Upper lobe of right lung (tissue), 1 donor: Measurements from ENCODE around the gene FILIP1L. TPM values are rescaled to one million over a fixed set of nuclear protein-coding genes. Genes with fewer than 3 reads are reported as not detected.
A peak's percentile ranks its signal among the peaks of the same experiment; 100 is the strongest.

Experiments used
- ATAC-seq: fragments of 200-7000 bp; cut with Tn5 transposase; one replicate; pipeline ENCODE4 v1.9.1; 2020; ENCODE audit warnings: mild to moderate bottlenecking, moderate library complexity
- DNase-seq: peaks from one replicate; pipeline ENCODE4 v3.0.0-alpha.2; 2020
- H3K27ac ChIP-seq: fragments of 200-600 bp; one replicate; pipeline ENCODE4 v1.8.0; 2022
- H3K27me3 ChIP-seq: fragments of 200-600 bp; one replicate; pipeline ENCODE4 v1.8.0; 2022; ENCODE audit warnings: mild to moderate bottlenecking
- H3K36me3 ChIP-seq: fragments of 200-600 bp; one replicate; pipeline ENCODE4 v1.8.0; 2022
- H3K4me1 ChIP-seq: fragments of 200-600 bp; one replicate; pipeline ENCODE4 v1.8.0; 2022
- H3K4me3 ChIP-seq: fragments of 200-600 bp; one replicate; pipeline ENCODE4 v1.8.0; 2022; ENCODE audit warnings: mild to moderate bottlenecking
- H3K9me3 ChIP-seq: fragments of 200-600 bp; one replicate; pipeline ENCODE4 v1.8.0; 2022
- intact Hi-C: fragments of 100-400 bp; cut with DNase I; formaldehyde crosslinking; loops from one replicate; pipeline ENCODE4 v1.11.0; 2022
- total RNA-seq: library from RNA; stranded (reverse); fragmentation: NEBNext Ultra II Directional; extraction: Animal tissue kit (Norgen Biotek cat#: 25700); gene quantifications from one replicate; pipeline ENCODE4 v1.2.1, GENCODE V29; 2021
- TF ChIP-seq, protein P1 (sequence below): fragments of 200-600 bp; IDR thresholded peaks from one replicate; pipeline ENCODE4 v1.8.0; 2022; ENCODE audit warnings: antibody characterized with exemption
- donor health status: DM: no; HTN: yes; CAD: no; lungs with severe emphysema.

FILIP1L gene
- total RNA-seq, 1 donor from 2014 or later, result 43.2 TPM

DNA sequence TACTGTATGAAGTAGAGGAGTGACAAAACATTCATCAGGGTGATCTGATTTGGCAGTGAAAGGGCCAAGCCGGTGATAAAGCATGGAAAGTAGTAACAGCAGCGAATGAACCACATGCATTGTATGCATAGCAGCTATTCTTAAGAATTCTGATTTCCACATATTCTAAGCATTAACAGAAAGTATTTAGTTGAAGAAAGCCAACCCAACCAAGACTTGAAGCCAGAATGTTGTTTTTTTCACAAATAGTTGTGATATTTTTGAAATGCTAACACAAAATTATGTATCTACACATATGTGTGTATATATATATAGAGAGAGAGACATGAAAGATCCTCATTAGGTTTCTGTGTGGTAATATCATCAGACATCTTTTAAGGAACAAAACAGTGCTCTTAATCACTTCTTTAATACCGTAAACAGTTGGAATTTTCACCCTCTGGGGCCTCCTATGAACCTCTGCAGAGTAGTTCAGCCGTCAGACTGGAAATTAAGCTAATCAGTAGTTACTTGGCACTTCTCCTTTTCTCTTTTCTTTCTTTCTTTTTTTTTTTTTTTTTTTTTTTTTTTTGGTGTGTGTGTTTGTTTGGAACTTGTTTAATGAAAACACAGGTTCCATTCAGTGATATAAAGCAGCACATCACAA lies 157.0 kb downstream of the FILIP1L start:
- Histone ChIP-seq H3K27ac (no peak overlapping the region), H3K4me1 (peaks cover 10% of the 10 kb centered on the region), H3K36me3 (no peaks in the 10 kb centered on the region), H3K27me3 (no peaks in the 10 kb centered on the region), H3K9me3 (no peaks in the 10 kb centered on the region), H3K4me3 (no peak overlapping the region)
- no peak for DNase-seq
- intact Hi-C loops, result no loop called here
- no peak for ATAC-seq
- TF ChIP-seq, protein P1, sequence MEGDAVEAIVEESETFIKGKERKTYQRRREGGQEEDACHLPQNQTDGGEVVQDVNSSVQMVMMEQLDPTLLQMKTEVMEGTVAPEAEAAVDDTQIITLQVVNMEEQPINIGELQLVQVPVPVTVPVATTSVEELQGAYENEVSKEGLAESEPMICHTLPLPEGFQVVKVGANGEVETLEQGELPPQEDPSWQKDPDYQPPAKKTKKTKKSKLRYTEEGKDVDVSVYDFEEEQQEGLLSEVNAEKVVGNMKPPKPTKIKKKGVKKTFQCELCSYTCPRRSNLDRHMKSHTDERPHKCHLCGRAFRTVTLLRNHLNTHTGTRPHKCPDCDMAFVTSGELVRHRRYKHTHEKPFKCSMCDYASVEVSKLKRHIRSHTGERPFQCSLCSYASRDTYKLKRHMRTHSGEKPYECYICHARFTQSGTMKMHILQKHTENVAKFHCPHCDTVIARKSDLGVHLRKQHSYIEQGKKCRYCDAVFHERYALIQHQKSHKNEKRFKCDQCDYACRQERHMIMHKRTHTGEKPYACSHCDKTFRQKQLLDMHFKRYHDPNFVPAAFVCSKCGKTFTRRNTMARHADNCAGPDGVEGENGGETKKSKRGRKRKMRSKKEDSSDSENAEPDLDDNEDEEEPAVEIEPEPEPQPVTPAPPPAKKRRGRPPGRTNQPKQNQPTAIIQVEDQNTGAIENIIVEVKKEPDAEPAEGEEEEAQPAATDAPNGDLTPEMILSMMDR, result no peak

DNA sequence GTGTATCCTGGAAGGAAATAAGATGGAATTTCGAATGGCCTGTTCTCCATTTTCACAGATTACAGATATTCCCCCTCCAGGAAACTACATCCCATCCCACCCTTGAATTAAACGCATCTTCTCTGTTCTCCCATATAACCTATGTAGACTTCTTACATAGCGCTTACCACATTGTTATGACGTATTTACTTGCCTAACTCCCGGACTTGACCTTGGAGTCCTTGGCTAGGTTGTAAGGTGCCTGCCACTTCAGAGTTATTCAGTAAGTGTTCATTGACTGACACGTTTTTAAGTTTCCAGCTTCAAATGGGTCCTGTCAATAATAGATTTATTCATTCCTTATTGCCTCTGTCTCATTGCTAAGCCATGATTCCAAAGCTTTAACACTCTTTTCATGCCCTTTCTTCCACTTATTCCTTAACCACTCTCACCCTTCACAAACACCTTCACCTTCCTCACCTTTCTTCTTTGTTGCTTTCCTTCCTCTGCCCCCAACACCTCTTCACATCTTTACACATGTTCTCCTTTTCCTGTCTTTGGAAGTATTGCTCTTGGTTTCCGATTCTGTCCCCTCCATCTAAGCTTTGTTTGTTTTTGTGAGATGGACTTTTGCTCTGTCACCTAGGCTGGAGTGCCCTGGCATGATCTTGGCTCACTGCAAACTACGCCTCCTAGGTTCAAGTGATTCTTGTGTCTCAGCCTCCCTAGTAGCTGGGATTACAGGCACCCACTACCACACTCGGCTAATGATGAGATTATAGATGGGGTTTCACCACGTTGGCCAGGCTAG lies 158.3 kb downstream of the FILIP1L start:
- Histone ChIP-seq H3K36me3 (no peaks in the 10 kb centered on the region), H3K27ac (no peak overlapping the region), H3K27me3 (no peaks in the 10 kb centered on the region), H3K9me3 (no peaks in the 10 kb centered on the region), H3K4me1 (peaks cover 9% of the 10 kb centered on the region), H3K4me3 (no peak overlapping the region)
- ATAC-seq, result peak; percentile 56
- intact Hi-C loops, result no loop called here
- DNase-seq, result no peak
- TF ChIP-seq, protein P1, result no peak

DNA sequence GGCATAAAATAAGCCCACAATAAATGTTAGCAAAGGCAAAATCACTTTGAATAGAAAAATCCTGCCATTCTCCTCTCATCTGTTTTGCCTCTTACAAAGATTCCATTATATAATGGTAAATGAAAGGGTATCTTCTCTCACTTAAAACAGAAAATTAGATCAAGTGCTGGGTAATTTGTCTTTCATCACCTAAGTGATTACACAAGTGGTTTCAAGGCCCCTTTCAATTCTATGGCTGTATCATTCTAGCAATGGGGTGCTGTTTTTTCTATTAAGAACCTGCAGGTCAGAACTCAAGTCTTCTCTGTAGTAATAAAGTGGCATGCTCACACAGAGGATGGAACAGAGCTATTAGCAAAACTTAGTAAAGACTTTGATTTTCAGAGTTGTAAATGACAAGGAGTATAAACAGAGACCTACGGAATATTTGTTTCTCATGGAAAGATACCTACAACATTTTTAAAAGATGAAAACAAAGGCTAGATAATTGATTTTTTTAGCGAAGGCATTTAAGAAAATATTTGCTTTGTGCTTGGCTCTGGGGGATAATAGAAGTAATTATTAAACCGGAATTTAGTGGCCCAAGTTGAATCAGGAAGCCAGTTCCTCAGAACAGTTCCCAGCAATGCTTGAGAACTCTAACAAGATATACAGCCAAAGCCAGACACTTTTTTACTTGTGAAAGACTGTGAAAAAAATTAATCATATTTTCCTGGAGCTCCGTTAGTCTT lies 159.2 kb downstream of the FILIP1L start:
- ATAC-seq, result no peak
- Histone ChIP-seq H3K27ac (no peak overlapping the region), H3K4me1 (peaks cover 4% of the 10 kb centered on the region)

DNA sequence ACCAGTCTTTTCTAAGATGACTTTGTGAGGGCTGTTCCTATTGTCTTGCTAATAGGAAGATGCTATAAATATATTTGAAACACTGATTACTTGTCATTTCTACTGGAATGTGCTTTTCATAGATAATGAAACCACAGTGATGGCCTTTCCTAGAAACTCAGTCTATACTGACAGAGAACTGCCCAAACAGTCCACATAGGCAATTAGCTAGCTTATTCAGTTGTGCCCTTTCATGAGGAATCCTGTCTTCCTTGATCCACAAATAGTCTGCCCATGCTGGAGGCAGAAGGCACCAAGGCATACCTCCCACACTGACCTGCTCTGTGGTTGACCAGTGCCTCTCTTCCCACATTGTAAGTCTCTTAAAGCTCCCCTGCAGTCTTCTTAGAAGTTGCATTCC lies 160.7 kb downstream of the FILIP1L start:
- Histone ChIP-seq H3K27ac (no peak overlapping the region), H3K9me3 (no peaks in the 10 kb centered on the region), H3K27me3 (no peaks in the 10 kb centered on the region), H3K36me3 (no peaks in the 10 kb centered on the region), H3K4me3 (no peak overlapping the region), H3K4me1 (peaks cover 4% of the 10 kb centered on the region)
- ATAC-seq (no peak), DNase-seq (no peak)
- TF ChIP-seq, protein P1, result no peak
- intact Hi-C loops, result no loop called here

More for the DNA sequence above, 159.2 kb downstream of the FILIP1L start:
- Histone ChIP-seq H3K36me3 (no peaks in the 10 kb centered on the region), H3K9me3 (no peaks in the 10 kb centered on the region), H3K27me3 (no peaks in the 10 kb centered on the region), H3K4me3 (no peak overlapping the region)
- intact Hi-C loops, result no loop called here
- TF ChIP-seq, protein P1, result no peak
- no peak for DNase-seq

DNA sequence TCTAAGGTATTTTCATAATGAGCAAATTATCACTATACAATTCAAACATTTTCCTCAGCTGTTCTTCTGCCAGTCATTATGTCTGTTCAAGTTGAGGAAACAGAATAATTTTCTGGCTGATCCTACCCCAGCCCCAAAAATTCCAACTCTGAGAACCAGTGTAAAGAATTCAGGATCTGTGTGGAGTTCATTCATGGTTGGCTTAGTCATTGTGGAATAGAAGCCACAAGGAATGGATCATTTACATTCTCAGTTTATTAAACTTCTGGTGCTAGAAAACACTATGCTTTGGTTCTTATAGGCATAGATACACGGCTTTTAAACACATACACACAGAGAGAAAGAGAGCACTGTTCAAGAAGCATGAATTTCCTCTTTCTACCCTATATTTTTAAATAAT lies 162.0 kb downstream of the FILIP1L start:
- Histone ChIP-seq H3K27me3 (no peaks in the 10 kb centered on the region), H3K36me3 (no peaks in the 10 kb centered on the region), H3K9me3 (no peaks in the 10 kb centered on the region), H3K27ac (no peak overlapping the region), H3K4me1 (no peaks in the 10 kb centered on the region), H3K4me3 (no peak overlapping the region)
- DNase-seq, result no peak
- ATAC-seq, result no peak
- intact Hi-C loops, result no loop called here
- TF ChIP-seq, protein P1, result no peak
